NB4 (cell line): Measurements from ENCODE around the gene POPDC2.

Source experiments
- CTCF ChIP-seq: IDR thresholded peaks from one replicate; pipeline ENCODE4 v1.5.1; 2012; ENCODE audit warnings: low read depth, low read length
- MAX ChIP-seq: IDR thresholded peaks from 2 replicates; pipeline ENCODE4 v1.6.1; 2011; ENCODE audit warnings: low read depth, low read length
- MYC ChIP-seq: IDR thresholded peaks from 2 replicates; pipeline ENCODE4 v1.6.1; 2011; ENCODE audit warnings: low read depth, low read length
- POLR2A ChIP-seq: IDR thresholded peaks from 2 replicates; pipeline ENCODE4 v1.6.1; 2011; ENCODE audit warnings: mild to moderate bottlenecking; ENCODE audit not compliant: insufficient read length; ENCODE audit errors: extremely low read depth

- TF ChIP-seq CTCF (no peak), MAX (no peak), MYC (no peak), POLR2A (no peak)
These were observed 64.6 kb downstream of the POPDC2 start for GRCh38 chr3:119595639-119596334.
